Hepatocyte (in vitro differentiated cells): ENCODE results near the gene MAGI3. TPM values are rescaled to one million over a fixed set of nuclear protein-coding genes. Genes with fewer than 3 reads are reported as not detected.

Experiments used
- DNase-seq: peaks from one replicate; pipeline ENCODE4 v3.0.0-alpha.2; 2016; ENCODE audit warnings: low spot score
- H2AFZ ChIP-seq: fragments of 200-600 bp; sonication (generic); 2 replicates; pipeline ENCODE4 v1.6.0; 2016; ENCODE audit warnings: antibody characterized with exemption, mild to moderate bottlenecking
- H3K27ac ChIP-seq: fragments of 200-600 bp; sonication (generic); 2 replicates; pipeline ENCODE4 v1.5.1; 2016; ENCODE audit warnings: mild to moderate bottlenecking
- H3K27me3 ChIP-seq: fragments of 200-600 bp; sonication (generic); 2 replicates; pipeline ENCODE4 v1.6.1; 2016
- H3K36me3 ChIP-seq: fragments of 200-600 bp; sonication (generic); replicated peaks from 2 replicates; pipeline ENCODE4 v1.5.1; 2016; ENCODE audit warnings: low read depth; ENCODE audit not compliant: insufficient read depth
- H3K4me1 ChIP-seq: fragments of 200-600 bp; sonication (generic); 2 replicates; pipeline ENCODE4 v1.5.1; 2016; ENCODE audit warnings: mild to moderate bottlenecking, moderate library complexity; ENCODE audit not compliant: insufficient read depth
- H3K4me2 ChIP-seq: fragments of 200-600 bp; sonication (generic); 2 replicates; pipeline ENCODE4 v1.6.0; 2016
- H3K4me3 ChIP-seq: fragments of 200-600 bp; sonication (generic); 2 replicates; pipeline ENCODE4 v1.5.1; 2016; ENCODE audit warnings: mild to moderate bottlenecking
- H3K79me2 ChIP-seq: fragments of 200-600 bp; sonication (generic); 2 replicates; pipeline ENCODE4 v1.6.0; 2017; ENCODE audit warnings: mild to moderate bottlenecking
- H3K9me2 ChIP-seq: fragments of 200-600 bp; sonication (generic); replicated peaks from 2 replicates; pipeline ENCODE4 v1.6.0; 2017; ENCODE audit warnings: mild to moderate bottlenecking; ENCODE audit not compliant: insufficient read depth
- H3K9me3 ChIP-seq: fragments of 200-600 bp; sonication (generic); 2 replicates; pipeline ENCODE4 v1.5.1; 2016; ENCODE audit warnings: low read depth, mild to moderate bottlenecking
- H4K20me1 ChIP-seq: fragments of 200-600 bp; sonication (generic); 2 replicates; pipeline ENCODE4 v1.6.0; 2016; ENCODE audit warnings: mild to moderate bottlenecking; ENCODE audit not compliant: insufficient read depth, poor library complexity, severe bottlenecking
- CTCF ChIP-seq: fragments of 200-600 bp; sonication (generic); IDR thresholded peaks from 2 replicates; pipeline ENCODE4 v1.5.1; 2016; ENCODE audit warnings: antibody characterized with exemption, mild to moderate bottlenecking; ENCODE audit not compliant: poor library complexity
- EZH2 ChIP-seq: fragments of 200-600 bp; sonication (generic); IDR thresholded peaks from 2 replicates; pipeline ENCODE4 v1.6.1; 2016; ENCODE audit warnings: antibody characterized with exemption, mild to moderate bottlenecking, borderline replicate concordance
- EZH2phosphoT487 ChIP-seq: fragments of 200-600 bp; sonication (generic); IDR thresholded peaks from one replicate; pipeline ENCODE4 v1.6.1; 2018; ENCODE audit warnings: antibody characterized with exemption, mild to moderate bottlenecking, low read depth, moderate library complexity; ENCODE audit not compliant: unreplicated experiment, severe bottlenecking
- WGBS: methylation state at CpG from one replicate; pipeline ENCODE4 v1.1.6; 2016; ENCODE audit warnings: low lambda C conversion rate; ENCODE audit errors: missing lambda C conversion rate; 5-methylcytosine and 5-hydroxymethylcytosine counted together
- polyA plus RNA-seq: library from polyadenylated mRNA; unstranded; fragments of >200 nt; fragmentation: Nextera tagmentation; extraction: Ambion mirVana; gene quantifications from 2 replicates; pipeline ENCODE4 v1.2.1, GENCODE V29; 2016
- total RNA-seq: library from RNA; depleted of rRNA; stranded (reverse); fragments of >200 nt; gene quantifications from 2 replicates; pipeline ENCODE4 v1.2.3, GENCODE V29; 2014

MAGI3 gene
- total and polyA plus RNA-seq, 2 experiments from 2014 or later = 15.9 to 22.4 TPM

GRCh38 chr1:113369699-113370098, 20.6 kb upstream of the MAGI3 start:
- H4K20me1 ChIP-seq = no peaks in the 10 kb centered on the region
- no peaks in the 10 kb centered on the region for H3K9me3 ChIP-seq
- no peak for TF ChIP-seq EZH2phosphoT487
- no peak for TF ChIP-seq EZH2
- TF ChIP-seq CTCF = no peak
- H3K4me2 ChIP-seq = no peak overlapping the region
- WGBS = 84% methylated on average over 1 of the region's 1 CpG
- no peaks in the 10 kb centered on the region for H3K9me2 ChIP-seq
- no peak for DNase-seq
- H3K27ac ChIP-seq = no peak overlapping the region
- H3K27me3 ChIP-seq = no peaks in the 10 kb centered on the region
- H3K79me2 ChIP-seq = no peaks in the 10 kb centered on the region
- no peak overlapping the region for H3K4me3 ChIP-seq
- no peak overlapping the region for H2AFZ ChIP-seq
- no peaks in the 10 kb centered on the region for H3K36me3 ChIP-seq
- H3K4me1 ChIP-seq = no peaks in the 10 kb centered on the region

GRCh38 chr1:113370868-113371267, 19.4 kb upstream of the MAGI3 start:
- Histone ChIP-seq H3K9me3 (no peaks in the 10 kb centered on the region), H3K27ac (no peak overlapping the region), H3K4me2 (no peak overlapping the region), H3K9me2 (no peaks in the 10 kb centered on the region), H2AFZ (no peak overlapping the region), H3K79me2 (no peaks in the 10 kb centered on the region), H3K4me1 (no peaks in the 10 kb centered on the region), H3K36me3 (no peaks in the 10 kb centered on the region), H4K20me1 (no peaks in the 10 kb centered on the region), H3K27me3 (no peaks in the 10 kb centered on the region), H3K4me3 (no peak overlapping the region)
- WGBS = 90% methylated on average over 3 of the region's 3 CpGs
- no peak for TF ChIP-seq CTCF
- TF ChIP-seq EZH2 = no peak
- no peak for TF ChIP-seq EZH2phosphoT487
- DNase-seq = no peak

GRCh38 chr1:113372546-113372945, 17.8 kb upstream of the MAGI3 start:
- no peaks in the 10 kb centered on the region for H3K36me3 ChIP-seq
- WGBS = 53% methylated on average over 2 of the region's 2 CpGs
- no peak for DNase-seq

More at GRCh38 chr1:113372546-113372945, 17.8 kb upstream of the MAGI3 start:
- Histone ChIP-seq H2AFZ (no peak overlapping the region), H3K79me2 (no peaks in the 10 kb centered on the region), H3K4me3 (no peak overlapping the region), H3K4me1 (no peaks in the 10 kb centered on the region), H3K4me2 (no peak overlapping the region), H3K9me3 (no peaks in the 10 kb centered on the region), H3K27me3 (no peaks in the 10 kb centered on the region), H4K20me1 (no peaks in the 10 kb centered on the region), H3K27ac (no peak overlapping the region), H3K9me2 (no peaks in the 10 kb centered on the region)
- TF ChIP-seq EZH2 (no peak), EZH2phosphoT487 (no peak), CTCF (no peak)
